Large intestine (tissue), 12 donors: ENCODE data around the gene DYRK4. TPM values are rescaled to one million over a fixed set of nuclear protein-coding genes. Genes with fewer than 3 reads are reported as not detected.
"Not testable (repeated sequence)": the region's sequence is repeated elsewhere in the genome, so short reads cannot be mapped to it uniquely, and the experiment has no call there.

Source experiments
- DNase-seq, 2 donors: peaks; one replicate each; pipeline versions ENCODE4 v3.0.0 to v3.0.0-alpha.2; 2013
- H3K27ac ChIP-seq: one replicate; pipeline ENCODE4 v1.5.1; 2013; ENCODE audit warnings: low read length
- H3K27me3 ChIP-seq: 2 replicates; pipeline ENCODE4 v1.6.1; 2013; ENCODE audit warnings: low read length; ENCODE audit not compliant: control insufficient read depth, insufficient read depth
- H3K36me3 ChIP-seq: 2 replicates; pipeline ENCODE4 v1.6.1; 2013; ENCODE audit warnings: low read length; ENCODE audit not compliant: control insufficient read depth, insufficient read depth
- H3K4me1 ChIP-seq: one replicate; pipeline ENCODE4 v1.6.1; 2013; ENCODE audit warnings: low read length; ENCODE audit not compliant: control insufficient read depth, insufficient read depth
- H3K4me3 ChIP-seq: one replicate; pipeline ENCODE4 v1.5.1; 2013; ENCODE audit warnings: low read length
- H3K9me3 ChIP-seq: one replicate; pipeline ENCODE4 v1.6.1; 2013; ENCODE audit warnings: mild to moderate bottlenecking, low read depth, low read length, moderate library complexity; ENCODE audit not compliant: control insufficient read depth
- WGBS: methylation state at CpG from one replicate; pipeline ENCODE4 v1.1.5; 2013; ENCODE audit warnings: low lambda C conversion rate; ENCODE audit not compliant: insufficient coverage; 5-methylcytosine and 5-hydroxymethylcytosine counted together
- long read RNA-seq, 11 donors: transcript quantifications; one replicate each; lab custom pipeline, GENCODE V29; 2026
- polyA plus RNA-seq: library from polyadenylated mRNA; unstranded; fragments of 120-200 nt; gene quantifications from one replicate; pipeline ENCODE4 v1.2.1, GENCODE V29; 2013

Gene DYRK4, protein sequence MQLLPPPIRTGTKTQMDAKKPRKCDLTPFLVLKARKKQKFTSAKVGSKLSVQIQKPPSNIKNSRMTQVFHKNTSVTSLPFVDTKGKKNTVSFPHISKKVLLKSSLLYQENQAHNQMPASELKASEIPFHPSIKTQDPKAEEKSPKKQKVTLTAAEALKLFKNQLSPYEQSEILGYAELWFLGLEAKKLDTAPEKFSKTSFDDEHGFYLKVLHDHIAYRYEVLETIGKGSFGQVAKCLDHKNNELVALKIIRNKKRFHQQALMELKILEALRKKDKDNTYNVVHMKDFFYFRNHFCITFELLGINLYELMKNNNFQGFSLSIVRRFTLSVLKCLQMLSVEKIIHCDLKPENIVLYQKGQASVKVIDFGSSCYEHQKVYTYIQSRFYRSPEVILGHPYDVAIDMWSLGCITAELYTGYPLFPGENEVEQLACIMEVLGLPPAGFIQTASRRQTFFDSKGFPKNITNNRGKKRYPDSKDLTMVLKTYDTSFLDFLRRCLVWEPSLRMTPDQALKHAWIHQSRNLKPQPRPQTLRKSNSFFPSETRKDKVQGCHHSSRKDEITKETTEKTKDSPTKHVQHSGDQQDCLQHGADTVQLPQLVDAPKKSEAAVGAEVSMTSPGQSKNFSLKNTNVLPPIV
- polyA plus RNA-seq: 59.6 TPM
- long read RNA-seq, donor 1, partial matches to known transcripts: 0 of 1 reads
- long read RNA-seq, donor 1, other reads (novel, unspliced or antisense): 0 of 1 reads
- long read RNA-seq, donor 2, partial matches to known transcripts: 5 of 11 reads
- long read RNA-seq, donor 2, other reads (novel, unspliced or antisense): 0 of 11 reads
- long read RNA-seq, donor 3: 0 reads
- long read RNA-seq, donor 4: 0 reads
- long read RNA-seq, donor 5, partial matches to known transcripts: 0 of 3 reads
- long read RNA-seq, donor 5, other reads (novel, unspliced or antisense): 0 of 3 reads
- long read RNA-seq, donor 6, partial matches to known transcripts: 5 of 12 reads
- long read RNA-seq, donor 6, other reads (novel, unspliced or antisense): 5 of 12 reads
- long read RNA-seq, donor 7, partial matches to known transcripts: 9 of 14 reads
- long read RNA-seq, donor 7, other reads (novel, unspliced or antisense): 0 of 14 reads
- long read RNA-seq, donor 8, transcript DYRK4-215 (2 exons, 514 nt): major isoform, 5 of 26 reads
- long read RNA-seq, donor 8, partial matches to known transcripts: 16 of 26 reads
- long read RNA-seq, donor 8, other reads (novel, unspliced or antisense): 0 of 26 reads
- long read RNA-seq, donor 9, partial matches to known transcripts: 17 of 31 reads
- long read RNA-seq, donor 9, other reads (novel, unspliced or antisense): 5 of 31 reads
- long read RNA-seq, donor 10, transcript DYRK4-215 (2 exons, 514 nt): major isoform, 5 of 12 reads
- long read RNA-seq, donor 10, partial matches to known transcripts: 6 of 12 reads
- long read RNA-seq, donor 10, other reads (novel, unspliced or antisense): 0 of 12 reads
- long read RNA-seq, donor 11, partial matches to known transcripts: 6 of 18 reads
- long read RNA-seq, donor 11, other reads (novel, unspliced or antisense): 7 of 18 reads

GRCh38 chr12:4562034-4562657, at the start of gene DYRK4:
Gene DYRK4, plus strand, starts transcription at chr12:4562208. Its CDS starts 38 bp downstream, at chr12:4562246.
- Histone ChIP-seq H3K36me3 (peaks cover 2% of the 10 kb centered on the region), H3K4me1 (peaks cover 9% of the 10 kb centered on the region), H3K27me3 (peaks cover 4% of the 10 kb centered on the region), H3K27ac (peak within 1 kb of the TSS; percentile 3), H3K9me3 (no peaks in the 10 kb centered on the region), H3K4me3 (peak within 1 kb of the TSS; percentile 42)
- peak; percentile 88 to 93 for DNase-seq
- WGBS: no CpG with 5 or more reads among the region's 44 CpGs

- H3K9me3 ChIP-seq: no peaks in the 10 kb centered on the region
- peaks cover 17% of the 10 kb centered on the region for H3K36me3 ChIP-seq
- H3K4me1 ChIP-seq: no peaks in the 10 kb centered on the region
- H3K4me3 ChIP-seq: no peak overlapping the region
- H3K27me3 ChIP-seq: no peaks in the 10 kb centered on the region
- WGBS: no CpG with 5 or more reads among the region's 5 CpGs
- no peak for DNase-seq
- no peak overlapping the region for H3K27ac ChIP-seq
Observed at GRCh38 chr12:4518106-4518728, 43.8 kb upstream of the DYRK4 start.

DNA sequence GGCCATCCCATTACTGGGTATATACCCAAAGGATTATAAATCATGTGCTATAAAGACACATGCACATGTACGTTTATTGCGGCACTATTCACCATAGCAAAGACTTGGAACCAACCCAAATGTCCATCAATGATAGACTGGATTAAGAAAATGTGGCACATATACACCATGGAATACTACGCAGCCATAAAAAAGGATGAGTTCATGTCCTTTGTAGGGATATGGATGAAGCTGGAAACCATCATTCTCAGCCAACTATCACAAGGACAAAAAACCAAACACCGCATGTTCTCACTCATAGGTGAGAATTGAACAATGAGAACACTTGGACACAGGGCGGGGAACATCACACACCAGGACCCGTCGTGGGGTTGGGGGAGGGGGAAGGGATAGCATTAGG, 38.6 kb upstream of the DYRK4 start:
- H3K27me3 ChIP-seq, H3K27ac ChIP-seq, H3K4me1 ChIP-seq, DNase-seq, H3K9me3 ChIP-seq, H3K4me3 ChIP-seq: not testable (repeated sequence)
- WGBS: no CpG with 5 or more reads among the region's 7 CpGs
- H3K36me3 ChIP-seq: peaks cover 19% of the 10 kb centered on the region

GRCh38 chr12:4526923-4527546, 35.0 kb upstream of the DYRK4 start:
- peaks cover 26% of the 10 kb centered on the region for H3K36me3 ChIP-seq
- no peaks in the 10 kb centered on the region for H3K4me1 ChIP-seq
- no peak overlapping the region for H3K27ac ChIP-seq
- DNase-seq: no peak
- WGBS: no CpG with 5 or more reads among the region's 2 CpGs
- no peaks in the 10 kb centered on the region for H3K9me3 ChIP-seq
- H3K27me3 ChIP-seq: no peaks in the 10 kb centered on the region
- H3K4me3 ChIP-seq: no peak overlapping the region

- DNase-seq: no peak
- Histone ChIP-seq H3K4me1 (no peaks in the 10 kb centered on the region), H3K9me3 (no peaks in the 10 kb centered on the region), H3K27me3 (no peaks in the 10 kb centered on the region), H3K36me3 (peaks cover 42% of the 10 kb centered on the region), H3K4me3 (no peak overlapping the region), H3K27ac (no peak overlapping the region)
- no CpG with 5 or more reads among the region's 1 CpG for WGBS
Observed at GRCh38 chr12:4530160-4530559, 31.8 kb upstream of the DYRK4 start.

DNA sequence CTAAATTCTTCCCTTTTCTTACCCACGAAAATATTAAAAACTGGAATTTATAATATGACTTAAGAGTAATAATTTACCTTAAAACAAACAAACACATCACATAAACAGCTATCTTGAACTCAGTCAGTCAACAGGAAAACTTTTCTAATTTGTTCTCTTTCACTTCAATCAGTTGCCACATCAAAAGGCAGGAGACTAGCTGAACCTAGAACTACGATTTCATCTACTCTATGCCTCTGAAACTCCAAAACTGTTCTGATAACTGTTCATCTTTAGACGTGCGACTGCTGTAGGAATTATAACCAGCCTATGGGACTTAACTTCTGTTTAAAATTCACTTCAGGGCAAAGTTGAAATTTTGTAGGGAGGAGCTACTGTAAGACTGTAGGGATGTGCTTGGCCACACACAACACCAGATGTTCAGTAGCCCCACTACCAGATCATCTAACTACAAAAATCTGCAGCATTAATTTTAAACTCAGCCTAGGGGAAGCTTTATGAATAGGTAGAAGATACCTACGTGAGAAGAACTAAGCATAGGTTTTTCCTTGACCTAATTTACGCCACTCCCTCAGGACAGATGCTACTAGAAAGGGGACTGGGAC, 30.9 kb upstream of the DYRK4 start:
- Histone ChIP-seq H3K9me3 (no peaks in the 10 kb centered on the region), H3K27me3 (no peaks in the 10 kb centered on the region), H3K4me1 (no peaks in the 10 kb centered on the region), H3K36me3 (peaks cover 43% of the 10 kb centered on the region), H3K4me3 (no peak overlapping the region), H3K27ac (no peak overlapping the region)
- no peak for DNase-seq
- 100% methylated on average over 1 of the region's 6 CpGs for WGBS

GRCh38 chr12:4535092-4535491, 26.9 kb upstream of the DYRK4 start:
- Histone ChIP-seq H3K9me3 (no peaks in the 10 kb centered on the region), H3K4me3 (no peak overlapping the region), H3K4me1 (no peaks in the 10 kb centered on the region), H3K27me3 (no peaks in the 10 kb centered on the region), H3K36me3 (peaks cover 35% of the 10 kb centered on the region), H3K27ac (no peak overlapping the region)
- no peak for DNase-seq
- no CpG with 5 or more reads among the region's 4 CpGs for WGBS

DNA sequence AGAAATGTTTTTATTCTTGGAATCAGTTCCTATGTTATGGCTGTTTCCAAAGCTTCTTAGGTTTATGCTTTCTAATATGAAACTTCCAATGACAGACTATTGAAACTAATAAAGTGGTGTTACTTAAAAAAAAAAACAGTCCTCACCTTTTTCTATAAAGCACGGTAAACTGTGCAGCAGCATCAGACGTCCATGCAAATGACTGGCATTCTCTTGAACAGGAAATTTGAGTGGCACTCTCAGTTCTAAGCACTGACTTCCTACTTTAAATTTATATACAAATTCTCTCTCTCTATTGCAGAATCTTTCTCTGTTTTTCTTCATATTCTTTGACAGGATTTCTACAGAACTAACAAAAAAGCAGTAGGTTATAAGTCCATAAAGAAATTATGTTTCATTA, 26.1 kb upstream of the DYRK4 start:
- H3K27me3 ChIP-seq: no peaks in the 10 kb centered on the region
- no CpG with 5 or more reads among the region's 2 CpGs for WGBS
- no peak for DNase-seq

More for the DNA sequence above, 26.1 kb upstream of the DYRK4 start:
- peaks cover 35% of the 10 kb centered on the region for H3K36me3 ChIP-seq
- H3K4me1 ChIP-seq: no peaks in the 10 kb centered on the region
- no peak overlapping the region for H3K27ac ChIP-seq
- no peak overlapping the region for H3K4me3 ChIP-seq
- no peaks in the 10 kb centered on the region for H3K9me3 ChIP-seq
